H1 (cell line): ENCODE data around the gene CNPY4. TPM values are rescaled to one million over a fixed set of nuclear protein-coding genes. Genes with fewer than 3 reads are reported as not detected.

ENCODE experiments used
- CTCF ChIA-PET: fragments of 300-600 bp; sonication (Branson Sonifier 250); formaldehyde crosslinking; loops from one replicate; lab custom pipeline; 2021; ENCODE audit not compliant: partially characterized antibody; lab: Charles Lee
- POLR2A ChIA-PET: fragments of 300-600 bp; sonication (Branson Sonifier 250); formaldehyde crosslinking; loops from one replicate; lab custom pipeline; 2021; ENCODE audit warnings: inconsistent platforms; ENCODE audit not compliant: partially characterized antibody; lab: Charles Lee
- DNase-seq, 2 experiments: peaks; one replicate each; pipeline versions ENCODE4 v3.0.0 to v3.0.0-alpha.2; 2010 to 2022; ENCODE audit warnings: low spot score in 2 of 2, low read depth in 1 of 2, mixed read lengths in 1 of 2
- FAIRE-seq: peaks from 2 replicates; lab custom pipeline; 2011; peaks lifted over from hg19 to GRCh38; lab: Jason Lieb, UNC
- H2AFZ ChIP-seq: 2 replicates; pipeline ENCODE4 v1.8.1; 2012; ENCODE audit warnings: low read length, inconsistent platforms
- H2AK5ac ChIP-seq: 2 replicates; pipeline ENCODE4 v1.6.1; 2013; ENCODE audit warnings: low read depth, low read length
- H2BK120ac ChIP-seq: replicated peaks from 2 replicates; pipeline ENCODE3; 2013; ENCODE audit warnings: low read depth, low read length, inconsistent platforms
- H2BK12ac ChIP-seq: 2 replicates; pipeline ENCODE4 v1.6.1; 2013; ENCODE audit warnings: low read depth, low read length
- H2BK15ac ChIP-seq: 2 replicates; pipeline ENCODE4 v1.6.1; 2013; ENCODE audit warnings: low read length
- H2BK20ac ChIP-seq: 2 replicates; pipeline ENCODE4 v1.6.1; 2013; ENCODE audit warnings: low read length
- H2BK5ac ChIP-seq: 2 replicates; pipeline ENCODE4 v1.6.1; 2013; ENCODE audit warnings: low read depth, low read length
- H3K14ac ChIP-seq: 2 replicates; pipeline ENCODE4 v1.6.1; 2013; ENCODE audit warnings: inconsistent platforms; ENCODE audit not compliant: insufficient read length
- H3K18ac ChIP-seq: 2 replicates; pipeline ENCODE4 v1.6.1; 2013; ENCODE audit warnings: low read length; ENCODE audit errors: extremely low read depth
- H3K23ac ChIP-seq: 2 replicates; pipeline ENCODE4 v1.6.1; 2013; ENCODE audit warnings: inconsistent platforms; ENCODE audit not compliant: insufficient read length
- H3K23me2 ChIP-seq: 2 replicates; pipeline ENCODE4 v1.6.1; 2013; ENCODE audit warnings: low read depth, low read length
- H3K27ac ChIP-seq: 2 replicates; pipeline ENCODE4 v1.6.1; 2011; ENCODE audit warnings: low read depth, low read length, inconsistent platforms
- H3K27me3 ChIP-seq, 4 experiments: replicated peaks in 1 of 4; 1 replicate in 1 of 4; 2 replicates in 3 of 4; pipeline versions ENCODE4 v1.6.1 to v1.8.1; 2011 to 2013; ENCODE audit warnings: low read length in 3 of 4, mild to moderate bottlenecking in 3 of 4, inconsistent platforms in 2 of 4, mixed read lengths in 2 of 4, moderate library complexity in 1 of 4; ENCODE audit not compliant: control insufficient read depth in 3 of 4, insufficient read depth in 3 of 4; ENCODE audit errors: extremely low read depth in 1 of 4
- H3K36me3 ChIP-seq, 4 experiments: 2 replicates each; pipeline versions ENCODE4 v1.6.1 to v1.8.1; 2011 to 2013; ENCODE audit warnings: mild to moderate bottlenecking in 4 of 4, low read length in 3 of 4, moderate library complexity in 2 of 4, control low read depth in 1 of 4, inconsistent platforms in 1 of 4; ENCODE audit not compliant: insufficient read depth in 4 of 4, control insufficient read depth in 2 of 4
- H3K4ac ChIP-seq: replicated peaks from 2 replicates; pipeline ENCODE3; 2013; ENCODE audit warnings: low read length, low read depth, mixed read lengths, inconsistent platforms; ENCODE audit not compliant: insufficient read length
- H3K4me1 ChIP-seq, 4 experiments: replicated peaks in 1 of 4; 1 replicate in 1 of 4; 2 replicates in 3 of 4; pipeline versions ENCODE4 v1.6.1 to v1.8.1; 2011 to 2013; ENCODE audit warnings: low read length in 3 of 4, inconsistent platforms in 2 of 4, mixed read lengths in 1 of 4; ENCODE audit not compliant: insufficient read depth in 4 of 4, control insufficient read depth in 3 of 4
- H3K4me2 ChIP-seq, 2 experiments: 2 replicates each; pipeline versions ENCODE4 v1.6.1 to v1.8.1; 2011 to 2013; ENCODE audit warnings: low read depth in 2 of 2, low read length in 2 of 2, control low read depth in 1 of 2, inconsistent platforms in 1 of 2, mild to moderate bottlenecking in 1 of 2; ENCODE audit not compliant: insufficient read depth in 1 of 2
- H3K4me3 ChIP-seq, 4 experiments: fragments of 200-600, 300-600 bp in 1 of 4; sonication (generic), shearing (Covaris generic), sonication (Bioruptor Twin) in 1 of 4; 2 replicates each; pipeline versions ENCODE4 v1.5.1 to v1.8.1; 2011 to 2016; ENCODE audit warnings: low read length in 4 of 4, low read depth in 3 of 4, control low read depth in 2 of 4, inconsistent platforms in 2 of 4, mild to moderate bottlenecking in 2 of 4, mixed read lengths in 1 of 4, moderate library complexity in 1 of 4; ENCODE audit not compliant: insufficient read depth in 2 of 4; ENCODE audit errors: extremely low read depth in 1 of 4
- H3K56ac ChIP-seq: replicated peaks from 2 replicates; pipeline ENCODE3; 2013; ENCODE audit warnings: low read depth, mild to moderate bottlenecking, mixed read lengths, low read length, inconsistent platforms; ENCODE audit not compliant: insufficient read length
- H3K79me1 ChIP-seq: 2 replicates; pipeline ENCODE4 v1.6.1; 2013; ENCODE audit warnings: low read depth, low read length, control low read depth
- H3K79me2 ChIP-seq, 2 experiments: 2 replicates each; pipeline versions ENCODE4 v1.6.1 to v1.8.1; 2012 to 2013; ENCODE audit warnings: low read length in 2 of 2, mild to moderate bottlenecking in 2 of 2, inconsistent platforms in 1 of 2; ENCODE audit not compliant: insufficient read depth in 2 of 2, control insufficient read depth in 1 of 2
- H3K9ac ChIP-seq, 4 experiments: replicated peaks in 1 of 4; 1 replicate in 1 of 4; 2 replicates in 3 of 4; pipeline versions ENCODE4 v1.6.1 to v1.8.1; 2011 to 2013; ENCODE audit warnings: low read depth in 3 of 4, low read length in 3 of 4, control low read depth in 2 of 4, mild to moderate bottlenecking in 2 of 4, moderate library complexity in 2 of 4, inconsistent platforms in 1 of 4; ENCODE audit errors: extremely low read depth in 1 of 4
- H3K9me3 ChIP-seq, 2 experiments: 2 replicates each; pipeline versions ENCODE4 v1.6.1 to v1.8.1; 2012 to 2013; ENCODE audit warnings: mild to moderate bottlenecking in 2 of 2, moderate library complexity in 2 of 2, control low read depth in 1 of 2, inconsistent platforms in 1 of 2, low read depth in 1 of 2, low read length in 1 of 2, mixed read lengths in 1 of 2; ENCODE audit not compliant: insufficient read depth in 2 of 2
- H4K20me1 ChIP-seq, 2 experiments: replicated peaks in 1 of 2; 2 replicates each; pipeline versions ENCODE3 to v1.8.1; 2011 to 2013; ENCODE audit warnings: inconsistent platforms in 2 of 2, low read length in 2 of 2, mild to moderate bottlenecking in 1 of 2; ENCODE audit not compliant: insufficient read depth in 2 of 2, control insufficient read depth in 1 of 2
- H4K5ac ChIP-seq: 2 replicates; pipeline ENCODE4 v1.6.1; 2013; ENCODE audit warnings: low read length, low read depth, mixed read lengths, inconsistent platforms; ENCODE audit not compliant: insufficient read length
- H4K8ac ChIP-seq: 2 replicates; pipeline ENCODE4 v1.8.0; 2013; ENCODE audit warnings: mild to moderate bottlenecking, moderate library complexity, low read length, inconsistent platforms; ENCODE audit not compliant: insufficient read depth; ENCODE audit errors: extremely low read depth
- H4K91ac ChIP-seq: replicated peaks from 2 replicates; pipeline ENCODE3; 2013; ENCODE audit warnings: low read length, mixed read lengths, inconsistent platforms; ENCODE audit not compliant: insufficient read length
- CHD2 ChIP-seq: IDR thresholded peaks from 2 replicates; pipeline ENCODE4 v1.6.1; 2012; ENCODE audit warnings: low read length, improper control_type of control experiment
- CREB1 ChIP-seq: IDR thresholded peaks from 2 replicates; pipeline ENCODE4 v1.6.1; 2012; ENCODE audit warnings: inconsistent platforms
- HDAC2 ChIP-seq, 2 experiments: fragments of 300-600 bp in 1 of 2; sonication (generic) in 1 of 2; IDR thresholded peaks; 2 replicates each; pipeline ENCODE4 v1.6.1; 2011 to 2012; ENCODE audit warnings: low read depth in 2 of 2, low read length in 2 of 2, mild to moderate bottlenecking in 2 of 2, moderate library complexity in 2 of 2, borderline replicate concordance in 1 of 2, inconsistent platforms in 1 of 2
- PHF8 ChIP-seq: fragments of 200-600 bp; sonication (generic); conservative IDR thresholded peaks from 2 replicates; pipeline ENCODE4 v1.7.1; 2012; ENCODE audit warnings: low read depth, mild to moderate bottlenecking, inconsistent platforms, low read length, moderate library complexity
- RBBP5 ChIP-seq: IDR thresholded peaks from 2 replicates; pipeline ENCODE4 v1.7.1; 2012; ENCODE audit warnings: low read depth, mild to moderate bottlenecking, inconsistent platforms, low read length, moderate library complexity, borderline replicate concordance
- RNF2 ChIP-seq: fragments of 200-900, 300-1000 bp; sonication (generic); IDR thresholded peaks from 2 replicates; pipeline ENCODE4 v1.7.1; 2016; ENCODE audit warnings: borderline replicate concordance, low read depth, mild to moderate bottlenecking, antibody characterized with exemption, low read length; ENCODE audit not compliant: poor library complexity, severe bottlenecking; ENCODE audit errors: missing control alignments
- SP1 ChIP-seq: IDR thresholded peaks from 2 replicates; pipeline ENCODE4 v1.6.1; 2011; ENCODE audit warnings: low read depth, low read length
- SP2 ChIP-seq: IDR thresholded peaks from 2 replicates; pipeline ENCODE4 v1.6.1; 2012; ENCODE audit warnings: mild to moderate bottlenecking, low read length, inconsistent platforms
- TAF1 ChIP-seq: IDR thresholded peaks from 2 replicates; pipeline ENCODE4 v1.6.1; 2011; ENCODE audit warnings: mild to moderate bottlenecking, low read depth, low read length
- WGBS, 2 experiments: shearing (Covaris generic) in 1 of 2; methylation state at CpG; one replicate each; pipeline versions ENCODE4 v1.1.6 to v1.1.7; 2013 to 2015; ENCODE audit warnings: low lambda C conversion rate in 2 of 2, mixed read lengths in 2 of 2, inconsistent platforms in 1 of 2, low coverage in 1 of 2, missing lambda C conversion rate in 1 of 2; ENCODE audit not compliant: insufficient replicate concordance in 2 of 2, insufficient coverage in 1 of 2, insufficient read length in 1 of 2; ENCODE audit errors: extremely low coverage in 1 of 2, missing lambda C conversion rate in 1 of 2; 5-methylcytosine and 5-hydroxymethylcytosine counted together
- polyA plus RNA-seq, 7 experiments: library from polyadenylated mRNA; depleted of rRNA in 3 of 7; stranded (reverse) in 5 of 7; unstranded in 2 of 7; fragments of >200 nt in 5 of 7; fragments of 200-250 nt in 2 of 7; gene quantifications; 1 replicate in 5 of 7; 2 replicates in 1 of 7; 4 replicates in 1 of 7; pipeline versions ENCODE4 v1.2.1 to v1.2.3, GENCODE V29; 2011 to 2013; ENCODE audit warnings: missing spikeins in 2 of 7, mixed read lengths in 2 of 7
- total RNA-seq: library from RNA; stranded (reverse); fragmentation: NEBNext Ultra II Directional; extraction: Animal tissue kit (Norgen Biotek cat#: 25700); gene quantifications from 2 replicates; pipeline ENCODE4 v1.2.1, GENCODE V29; 2021
- TF ChIP-seq, protein P1 (sequence below): IDR thresholded peaks from 2 replicates; pipeline ENCODE4 v1.6.1; 2012; ENCODE audit warnings: inconsistent platforms

The CNPY4 gene
- total and polyA plus RNA-seq, 2 of the 8 experiments (the other 6 are each of a cell fraction or from before 2014, with no cell fraction given), result 10.2 to 15.3 TPM

DNA sequence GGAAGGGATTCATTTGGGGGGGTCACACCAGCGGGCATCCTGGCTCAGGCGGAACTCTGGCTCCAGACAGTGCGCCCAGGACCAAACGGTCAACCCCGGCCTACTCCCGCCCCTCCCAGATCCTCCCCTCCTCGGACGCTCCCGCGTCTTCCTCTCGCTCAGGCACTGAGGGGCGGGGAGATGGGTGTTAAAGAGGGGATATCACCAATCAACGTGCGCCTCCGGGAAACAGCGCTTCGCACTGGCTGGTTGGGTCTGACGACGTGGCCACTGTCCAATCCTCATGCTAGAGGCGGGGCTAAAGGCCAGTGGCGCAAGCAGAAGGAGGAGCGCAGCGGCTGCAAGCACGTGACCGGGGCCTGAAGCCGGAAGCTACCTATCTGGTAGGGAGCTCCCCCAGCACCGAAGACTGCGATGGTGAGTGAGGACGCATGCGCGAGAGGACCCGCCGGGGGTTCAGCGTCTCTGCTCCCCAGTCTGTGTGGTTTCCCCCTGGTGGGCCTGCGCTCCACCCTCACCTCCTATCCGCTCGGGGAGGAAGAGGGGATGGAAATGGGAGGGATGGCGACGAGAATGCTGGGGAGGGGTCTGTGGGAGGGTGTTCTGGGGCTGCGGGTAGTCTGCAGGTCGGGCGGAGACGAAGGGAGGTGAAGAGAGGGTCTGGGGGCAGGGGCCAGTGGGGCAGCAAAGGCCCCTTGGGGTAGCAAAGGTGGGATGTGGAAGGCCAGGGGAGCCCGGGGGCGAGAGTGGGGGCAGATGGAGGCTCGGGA is 29.3 kb downstream of the CNPY4 start, which contains the start of gene LAMTOR4:
TSS of gene LAMTOR4 (plus strand) at position 360 of the 770 bp plus-strand sequence. CDS start at position 415, 55 bp downstream.
- POLR2A ChIA-PET, result interaction anchor here (0.9 to 2.8 kb wide), 21 partner anchors 9 to 63 kb away, joined by 3 to 45 read pairs (median 5); partner anchors contain the start of genes AP4M1, GAL3ST4, GPC2 and MBLAC1
- peak within 1 kb of the TSS; percentile 55 to 80 for H3K4me2 ChIP-seq
- no peak within 1 kb of the TSS for H2BK12ac ChIP-seq
- no peak within 1 kb of the TSS for H3K23ac ChIP-seq
- H4K91ac ChIP-seq, result peak within 1 kb of the TSS; percentile 86
- WGBS, 2 experiments, result 2% methylated on average over 42 of the region's 46 CpGs; no CpG with 5 or more reads in 1 of the 2 experiments
- H3K4me3 ChIP-seq, result peak within 1 kb of the TSS; percentile 71 to 89 (median 78)
- DNase-seq, result peak; percentile 94 to 99
- peak within 1 kb of the TSS; percentile 69 to 81 (median 75) for H3K9ac ChIP-seq
- peaks cover 0 to 4% (median under 1%) of the 10 kb centered on the region in 4 experiments; a peak in 3 of 7 replicates for H3K4me1 ChIP-seq
- H3K23me2 ChIP-seq, result peaks cover 3% of the 10 kb centered on the region
- peak within 1 kb of the TSS; percentile 28; the same call in 1 of the 2 replicates for H2AFZ ChIP-seq
- peak; percentile 60 for FAIRE-seq
- H3K56ac ChIP-seq, result peak within 1 kb of the TSS; percentile 83
- H2BK20ac ChIP-seq, result peak within 1 kb of the TSS; percentile 43; the same call in 1 of the 2 replicates
- no peak within 1 kb of the TSS for H3K27ac ChIP-seq
- peak within 1 kb of the TSS; percentile 98 for H3K18ac ChIP-seq
- H2BK5ac ChIP-seq, result peak within 1 kb of the TSS; percentile 98
- H3K79me1 ChIP-seq, result no peaks in the 10 kb centered on the region; the same call in 1 of the 2 replicates
- CTCF ChIA-PET, result interaction anchor here (0.7 to 10.2 kb wide), 3 partner anchors 11 to 40 kb away, joined by 3 to 108 read pairs (median 5); no protein-coding TSS in a partner anchor
- peaks cover 1 to 4% of the 10 kb centered on the region in 2 experiments for H4K20me1 ChIP-seq
- no peaks in the 10 kb centered on the region for H3K27me3 ChIP-seq
- peak within 1 kb of the TSS; percentile 94 for H4K8ac ChIP-seq
- peaks cover 2 to 14% (median 8%) of the 10 kb centered on the region in 4 experiments; a peak in 5 of 8 replicates for H3K36me3 ChIP-seq
- no peak within 1 kb of the TSS for H2BK120ac ChIP-seq
- no peaks in the 10 kb centered on the region for H3K9me3 ChIP-seq
- peaks cover 0 to 12% of the 10 kb centered on the region in 2 experiments; a peak in 2 of 4 replicates for H3K79me2 ChIP-seq
- peak within 1 kb of the TSS; percentile 92 for H4K5ac ChIP-seq
- peak within 1 kb of the TSS; percentile 96 for H3K4ac ChIP-seq
- no peak within 1 kb of the TSS for H2AK5ac ChIP-seq
- no peak within 1 kb of the TSS for H2BK15ac ChIP-seq
- no peak within 1 kb of the TSS for H3K14ac ChIP-seq
- TF ChIP-seq SP2 (peak; percentile 88), PHF8 (peak; percentile 56), RBBP5 (peak; percentile 74; the same call in 1 of the 2 replicates), TAF1 (peak; percentile 62), CHD2 (peak; percentile 92), CREB1 (peak; percentile 71), RNF2 (no peak), SP1 (peak; percentile 99), HDAC2 (IDR thresholded peaks at IDR 0.05; ENCODE audit: borderline replicate concordance in 1 of 2, low read depth in 2 of 2, low read length in 2 of 2) (0 out of 4 replicates have a peak, but pooled peaks of 1 of the 2 experiments have one; percentile 45)
- TF ChIP-seq, protein P1, sequence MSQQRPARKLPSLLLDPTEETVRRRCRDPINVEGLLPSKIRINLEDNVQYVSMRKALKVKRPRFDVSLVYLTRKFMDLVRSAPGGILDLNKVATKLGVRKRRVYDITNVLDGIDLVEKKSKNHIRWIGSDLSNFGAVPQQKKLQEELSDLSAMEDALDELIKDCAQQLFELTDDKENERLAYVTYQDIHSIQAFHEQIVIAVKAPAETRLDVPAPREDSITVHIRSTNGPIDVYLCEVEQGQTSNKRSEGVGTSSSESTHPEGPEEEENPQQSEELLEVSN, result peak; percentile 73
